ENCODE results near the gene ZNF831.

ZNF831 gene

GRCh38 chr20:59157961-59158541 is 5.6 kb upstream of the ZNF831 start:
- peak; percentile 24 for DNase-seq (ENCODE audit: low spot score)

GRCh38 chr20:59158673-59159072 is 4.9 kb upstream of the ZNF831 start:
- no peak for DNase-seq (ENCODE audit: low spot score)

- DNase-seq (ENCODE audit: low spot score) = no peak
Observed at GRCh38 chr20:59159091-59159490, 4.5 kb upstream of the ZNF831 start.

DNA sequence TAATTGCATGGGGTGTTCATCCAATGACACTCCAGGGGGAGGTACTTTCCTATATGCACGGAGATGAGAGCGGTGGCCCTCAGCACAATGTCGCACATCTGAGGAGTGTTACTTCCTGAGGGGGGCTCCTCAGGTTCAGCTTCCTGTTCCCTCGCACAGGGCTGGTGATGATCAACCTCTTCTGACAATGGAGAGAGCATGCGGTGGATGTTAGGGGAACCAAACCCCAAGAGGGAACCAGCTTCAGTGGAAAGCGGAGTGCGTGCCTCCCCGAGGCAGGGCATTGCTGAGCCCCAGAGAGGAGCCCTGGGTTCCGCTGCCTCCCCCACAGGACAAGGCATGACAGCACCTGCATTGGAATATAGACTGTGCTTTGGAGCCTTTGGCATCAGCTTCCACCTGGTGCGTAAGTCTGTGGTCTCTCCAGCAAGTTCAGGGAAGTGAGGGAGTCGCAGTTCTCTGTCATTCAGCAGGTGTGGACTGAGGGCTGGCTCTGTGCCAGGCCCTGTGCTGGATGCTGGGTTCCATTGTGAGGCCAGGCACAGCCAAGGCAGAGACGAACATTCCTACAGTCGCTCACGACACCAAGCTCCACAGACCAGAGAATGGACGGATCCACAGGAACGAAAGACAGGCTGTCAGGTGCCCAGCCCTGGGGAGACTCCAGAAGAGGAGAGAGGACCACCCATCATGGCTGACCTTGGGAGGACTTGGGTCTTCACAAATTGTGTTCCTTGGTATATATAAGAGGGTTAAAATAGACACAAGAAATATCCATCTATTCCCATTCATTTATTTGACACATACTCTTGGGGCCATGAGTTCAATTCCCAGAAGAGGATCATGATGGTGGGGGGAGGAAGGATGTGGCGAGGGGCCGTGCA is 3.9 kb upstream of the ZNF831 start:
- no peak for DNase-seq (ENCODE audit: low spot score)

GRCh38 chr20:59160389-59161115 is 3.1 kb upstream of the ZNF831 start:
- no peak for DNase-seq (ENCODE audit: low spot score)

DNA sequence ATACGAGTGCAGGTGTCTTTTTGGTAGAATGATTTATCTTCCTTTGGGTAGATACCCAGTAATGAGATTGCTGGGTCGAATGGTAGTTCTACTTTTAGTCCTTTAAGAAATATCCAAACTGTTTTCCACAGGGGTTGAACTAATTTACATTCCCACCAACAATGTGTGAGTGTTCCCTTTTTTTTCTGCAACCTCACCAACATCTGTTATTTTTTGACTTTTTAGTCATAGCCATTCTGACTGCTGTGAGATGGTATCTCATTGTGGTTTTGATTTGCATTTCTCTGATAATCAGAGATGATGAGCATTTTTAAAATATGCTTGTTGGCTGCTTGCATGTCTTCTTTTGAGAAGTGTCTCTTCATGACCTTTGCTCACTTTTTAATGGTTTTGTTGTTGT is 1.9 kb upstream of the ZNF831 start:
- no peak for DNase-seq (ENCODE audit: low spot score)

DNA sequence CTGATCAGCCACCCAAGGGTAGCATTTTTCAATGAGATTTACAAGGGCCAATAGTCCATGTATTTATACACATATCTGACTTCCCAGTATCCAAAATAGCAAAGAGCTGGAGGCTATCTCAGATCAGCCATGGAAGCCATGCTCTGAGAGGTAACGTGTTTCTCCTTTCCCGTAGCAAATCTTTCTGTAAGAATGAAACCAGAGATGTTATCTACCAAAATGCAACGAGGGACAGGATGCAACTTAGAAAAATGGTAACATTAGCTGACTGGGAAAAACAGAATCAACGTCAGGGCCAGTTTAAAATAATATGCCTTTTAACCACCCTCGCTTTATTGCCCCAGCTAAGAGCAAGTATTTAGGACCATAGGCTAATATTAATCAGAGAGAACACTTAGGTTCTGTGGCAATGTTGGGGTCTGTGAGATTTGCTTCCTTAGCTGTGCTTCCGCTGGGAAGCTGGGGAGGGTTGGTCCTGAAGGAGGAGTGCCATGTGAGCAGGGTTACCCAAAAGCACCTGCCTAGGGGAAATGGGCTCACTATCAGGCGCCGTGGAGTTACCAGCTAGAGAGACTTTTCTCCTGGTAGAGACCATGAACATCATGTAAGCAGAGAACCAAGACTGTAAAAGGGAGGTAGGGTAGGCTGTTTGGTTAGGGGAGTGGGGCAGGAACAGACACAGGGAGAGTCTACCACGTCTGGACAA is 1.2 kb downstream of the ZNF831 start:
- DNase-seq (ENCODE audit: low spot score) = no peak

DNA sequence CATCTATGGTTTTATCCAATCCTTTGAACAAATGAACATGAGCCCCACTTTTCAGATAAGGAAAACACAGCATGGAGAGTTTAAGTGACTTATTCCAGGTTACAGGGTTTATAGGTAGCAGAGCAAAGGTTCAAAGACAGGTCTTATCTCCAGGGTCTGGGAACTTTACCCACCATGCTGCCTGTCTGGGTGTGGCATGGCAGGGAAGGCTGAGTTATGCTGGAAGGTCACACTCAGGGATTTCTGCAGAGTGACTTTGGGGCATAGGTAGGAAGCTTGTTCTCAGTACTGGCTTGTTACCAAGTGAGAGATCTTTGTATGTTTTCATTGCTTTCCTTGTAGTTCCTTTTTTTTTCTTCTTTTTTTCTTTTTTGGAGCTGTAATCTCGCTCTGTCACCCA is 1.8 kb downstream of the ZNF831 start:
- DNase-seq (ENCODE audit: low spot score) = no peak

DNA sequence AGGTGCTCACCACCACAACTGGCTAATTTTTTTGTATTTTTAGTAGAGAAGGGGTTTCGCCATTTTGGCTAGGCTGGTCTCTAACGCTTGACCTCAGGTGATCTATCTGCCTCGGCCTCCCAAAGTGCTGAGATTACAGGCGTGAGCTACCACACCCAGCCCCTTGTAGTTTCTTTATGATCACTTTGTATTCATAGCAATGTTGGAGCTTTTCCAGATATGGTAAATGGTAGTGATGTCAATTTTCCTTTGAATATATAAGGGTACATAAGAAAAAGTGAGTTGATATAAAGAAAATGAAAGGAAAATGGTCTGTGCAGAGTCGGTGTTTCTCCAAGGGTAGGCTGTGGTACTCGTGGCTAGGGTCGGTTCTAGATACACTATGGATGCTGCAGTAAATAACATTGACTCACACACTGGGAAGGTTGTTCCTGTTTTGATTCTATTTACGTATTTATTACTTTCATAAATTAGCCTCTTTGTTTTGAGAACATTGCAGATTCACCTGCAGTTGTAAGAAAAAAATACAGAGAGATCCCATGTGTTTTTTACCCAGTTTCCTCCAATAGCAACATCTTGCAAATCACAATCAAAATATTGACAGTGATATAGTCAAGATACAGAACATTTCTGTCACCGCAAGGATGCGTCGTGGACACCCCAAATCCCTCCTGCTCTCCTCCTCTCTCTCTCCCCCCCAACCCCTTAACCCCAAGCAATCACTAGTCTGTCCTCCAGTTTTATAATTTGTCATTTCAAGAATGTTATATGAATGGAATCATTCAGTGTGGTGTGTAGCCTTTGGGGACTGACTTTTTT is 2.5 kb downstream of the ZNF831 start:
- no peak for DNase-seq (ENCODE audit: low spot score)

DNA sequence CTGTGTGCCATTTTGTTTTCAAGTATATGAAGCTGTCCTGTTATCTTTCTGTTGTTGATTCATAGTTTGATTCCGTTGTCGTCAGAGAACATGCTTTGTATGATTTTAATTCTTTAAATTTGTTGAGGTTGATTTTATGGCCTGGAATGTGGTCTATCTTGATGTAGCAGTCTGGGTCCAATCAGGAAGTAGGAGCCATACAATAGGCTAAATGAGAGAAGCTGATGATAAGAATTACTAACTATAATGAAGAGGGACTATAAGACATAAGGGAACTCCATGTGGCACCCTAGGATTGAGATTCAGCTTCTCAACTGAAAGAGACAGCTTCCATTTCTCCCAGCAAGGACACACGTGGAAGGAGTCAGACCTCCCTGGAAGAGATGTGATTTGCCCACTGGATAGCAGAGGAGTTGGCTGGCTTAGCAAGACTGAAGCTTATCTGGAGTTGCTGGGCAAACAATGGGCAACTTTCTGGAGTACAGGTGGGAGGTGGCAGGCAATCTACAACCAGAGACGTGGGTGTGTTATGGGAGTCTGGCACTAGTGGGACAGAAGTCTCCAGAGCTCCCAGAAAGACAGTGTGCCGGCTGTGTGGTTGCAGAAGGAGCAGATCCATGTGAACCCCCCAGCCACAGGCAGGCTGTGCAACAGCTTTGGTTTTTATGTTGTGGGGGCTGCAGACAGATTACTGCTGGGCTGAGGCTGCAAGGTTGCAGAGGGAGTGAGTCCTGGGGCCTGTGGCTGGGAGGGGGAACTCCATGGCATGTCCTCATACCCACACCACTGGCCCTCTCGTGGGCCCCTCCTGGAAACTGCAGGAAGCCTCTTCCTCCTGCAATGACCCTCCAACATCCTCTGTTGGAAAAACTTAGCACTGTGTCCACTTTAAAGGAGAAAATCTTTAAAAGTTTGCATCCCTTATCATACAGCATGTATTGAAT is 7.1 kb downstream of the ZNF831 start:
- no peak for DNase-seq (ENCODE audit: low spot score)

DNA sequence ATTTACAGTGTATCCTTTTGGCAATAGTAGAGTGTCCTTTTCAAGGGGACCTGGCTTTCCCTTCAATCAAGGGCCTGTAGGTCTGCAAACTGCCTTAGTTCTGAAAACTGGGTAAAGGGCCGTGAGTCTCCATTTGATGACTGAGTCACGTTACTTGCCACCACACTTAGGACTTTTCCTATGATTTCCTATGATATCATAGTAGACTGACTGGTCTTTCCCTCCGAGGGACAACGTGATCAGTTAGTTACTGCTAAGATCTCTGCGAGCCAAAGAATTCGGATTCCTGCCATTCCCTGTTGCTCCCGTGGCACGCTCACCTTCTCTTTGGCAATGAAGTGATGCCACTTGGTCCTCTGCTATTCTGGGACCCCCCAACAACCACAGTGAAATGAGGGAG is 8.4 kb downstream of the ZNF831 start:
- DNase-seq (ENCODE audit: low spot score) = no peak

GRCh38 chr20:59173938-59174491 is 10.4 kb downstream of the ZNF831 start:
- no peak for DNase-seq (ENCODE audit: low spot score)

GRCh38 chr20:59175002-59175401 is 11.4 kb downstream of the ZNF831 start:
- DNase-seq (ENCODE audit: low spot score) = no peak

- DNase-seq (ENCODE audit: low spot score) = no peak
Observed at GRCh38 chr20:59175861-59176260, 12.2 kb downstream of the ZNF831 start.

DNA sequence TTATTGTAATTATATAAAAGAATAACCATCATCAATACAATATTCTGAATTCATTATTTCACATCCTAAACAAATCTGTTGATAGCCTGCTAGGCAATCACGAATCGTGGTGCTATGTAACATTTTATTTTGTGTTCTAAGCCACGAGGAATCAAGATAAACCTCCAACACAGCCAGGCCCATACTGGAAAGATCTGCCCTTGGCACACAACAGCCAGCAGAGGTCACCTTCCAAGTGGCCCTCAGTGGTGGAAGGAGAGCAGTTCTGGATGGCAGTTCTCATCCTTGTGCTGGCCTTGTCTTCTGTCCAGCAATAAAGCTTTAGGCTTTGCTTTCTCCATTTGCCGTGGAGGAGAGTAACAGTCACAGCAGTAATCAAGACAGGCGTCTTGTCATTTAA is 13.2 kb downstream of the ZNF831 start:
- no peak for DNase-seq (ENCODE audit: low spot score)

GRCh38 chr20:59177266-59178250 is 13.9 kb downstream of the ZNF831 start:
- no peak for DNase-seq (ENCODE audit: low spot score)

GRCh38 chr20:59178983-59179595 is 15.5 kb downstream of the ZNF831 start:
- DNase-seq (ENCODE audit: low spot score) = no peak

DNA sequence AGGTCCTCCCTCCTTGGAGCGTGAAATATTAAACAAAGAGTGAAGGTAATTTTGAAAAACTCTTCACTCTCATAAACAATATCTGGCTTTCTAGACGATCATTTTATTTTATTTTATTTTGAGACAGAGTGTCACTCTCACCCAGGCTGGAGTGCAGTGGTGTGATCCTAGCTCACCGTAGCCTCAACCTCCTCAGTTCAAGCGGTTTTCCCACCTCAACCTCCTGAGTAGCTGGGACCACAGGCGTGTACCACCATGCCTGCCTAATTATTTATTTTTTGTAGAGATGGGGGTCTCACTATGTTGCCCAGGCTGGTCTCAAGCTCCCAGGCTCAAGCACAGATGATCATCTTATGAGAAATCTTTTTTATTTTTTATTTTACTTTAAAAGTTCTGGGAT is 16.4 kb downstream of the ZNF831 start:
- no peak for DNase-seq (ENCODE audit: low spot score)

Data from cerebellar cortex (tissue), 1 donor.